A673 (cell line): ENCODE measurements around the gene HPCAL1. TPM values are rescaled to one million over a fixed set of nuclear protein-coding genes. Genes with fewer than 3 reads are reported as not detected.

Experiments
- BruUV-seq: library from RNA; stranded (reverse); fragments of 400-500 nt; replicated peaks from 2 replicates; lab custom pipeline; 2021; lab: Mats Ljungman, UMichigan
- CTCF ChIA-PET: fragments of 300-600 bp; sonication (Branson Sonifier 250); formaldehyde crosslinking; loops from one replicate; lab custom pipeline; 2022; ENCODE audit warnings: antibody characterized with exemption; lab: Charles Lee
- POLR2A ChIA-PET: fragments of 300-600 bp; sonication (Branson Sonifier 250); formaldehyde crosslinking; loops from one replicate; lab custom pipeline; 2022; ENCODE audit warnings: antibody characterized with exemption; ENCODE audit not compliant: low non-redundant PET; lab: Charles Lee
- DNase-seq: peaks from one replicate; pipeline ENCODE4 v3.0.0-alpha.2; 2015; ENCODE audit warnings: low spot score
- H3K27ac ChIP-seq: fragments of 200-600 bp; sonication (generic); 2 replicates; pipeline ENCODE4 v1.5.1; 2016; ENCODE audit warnings: mixed run types, low read depth, mild to moderate bottlenecking, mixed read lengths, antibody characterized with exemption, low read length; ENCODE audit not compliant: poor library complexity, severe bottlenecking
- H3K27me3 ChIP-seq: fragments of 200-600 bp; sonication (generic); replicated peaks from 2 replicates; pipeline ENCODE4 v1.6.1; 2017; ENCODE audit warnings: mixed run types, low read depth, mild to moderate bottlenecking, mixed read lengths, antibody characterized with exemption, low read length; ENCODE audit not compliant: insufficient read depth, poor library complexity
- H3K36me3 ChIP-seq: fragments of 200-600 bp; sonication (generic); 2 replicates; pipeline ENCODE4 v1.6.1; 2016; ENCODE audit warnings: mixed run types, mild to moderate bottlenecking, mixed read lengths, antibody characterized with exemption, low read length; ENCODE audit not compliant: insufficient read depth, poor library complexity, severe bottlenecking
- H3K4me1 ChIP-seq: fragments of 200-600 bp; sonication (generic); 2 replicates; pipeline ENCODE4 v1.6.1; 2017; ENCODE audit warnings: mixed run types, mild to moderate bottlenecking, mixed read lengths, antibody characterized with exemption, low read length; ENCODE audit not compliant: insufficient read depth, poor library complexity, severe bottlenecking
- H3K4me3 ChIP-seq: fragments of 200-600 bp; sonication (generic); 2 replicates; pipeline ENCODE4 v1.5.1; 2016; ENCODE audit warnings: low read depth, mixed run types, mild to moderate bottlenecking, mixed read lengths, low read length; ENCODE audit not compliant: poor library complexity, severe bottlenecking
- H3K9me3 ChIP-seq: fragments of 200-600 bp; sonication (generic); 2 replicates; pipeline ENCODE4 v1.6.1; 2016; ENCODE audit warnings: mixed run types, low read depth, mild to moderate bottlenecking, mixed read lengths, antibody characterized with exemption, low read length; ENCODE audit not compliant: poor library complexity, severe bottlenecking
- CTCF ChIP-seq: fragments of 300-800, 200-600 bp; sonication (generic); conservative IDR thresholded peaks from 2 replicates; pipeline ENCODE4 v1.5.1; 2017; ENCODE audit warnings: low read depth, mild to moderate bottlenecking, antibody characterized with exemption, low read length, moderate library complexity, mixed read lengths
- EZH2 ChIP-seq: fragments of 200-600 bp; sonication (generic); IDR thresholded peaks from 2 replicates; pipeline ENCODE4 v1.6.1; 2017; ENCODE audit warnings: borderline replicate concordance, low read depth, mild to moderate bottlenecking, mixed read lengths, antibody characterized with exemption, low read length; ENCODE audit not compliant: poor library complexity, severe bottlenecking
- intact Hi-C: fragments of 100-400 bp; cut with micrococcal nuclease; formaldehyde crosslinking; loops from one replicate; pipeline ENCODE4 v1.10.0; 2022; ENCODE audit not compliant: unreplicated experiment
- total RNA-seq: library from RNA; stranded (reverse); gene quantifications from 2 replicates; pipeline ENCODE4 v1.2.3, GENCODE V29; 2021

Gene HPCAL1
- total RNA-seq, 1 experiment from 2014 or later, result 9.7 TPM

GRCh38 chr2:10436583-10437110 lies 133.9 kb downstream of the HPCAL1 start:
- no TSS peak for BruUV-seq

GRCh38 chr2:10437806-10438205 lies 135.1 kb downstream of the HPCAL1 start:
- H3K4me3 ChIP-seq, result no peak overlapping the region
- H3K27ac ChIP-seq, result no peak overlapping the region
- intact Hi-C loops, result no loop called here
- DNase-seq, result no peak
- H3K4me1 ChIP-seq, result no peaks in the 10 kb centered on the region
- POLR2A ChIA-PET, result interaction anchor here (0.7 kb wide), 1 partner anchor 55 kb away, joined by 3 read pairs; no protein-coding TSS in a partner anchor
- H3K36me3 ChIP-seq, result peaks cover 41% of the 10 kb centered on the region
- CTCF ChIA-PET, result no interaction called here
- no peaks in the 10 kb centered on the region for H3K27me3 ChIP-seq
- TF ChIP-seq CTCF (no peak), EZH2 (no peak)
- no TSS peak for BruUV-seq
- H3K9me3 ChIP-seq, result no peaks in the 10 kb centered on the region

More at GRCh38 chr2:10436583-10437110, 133.9 kb downstream of the HPCAL1 start:
- ChIA-PET CTCF (no interaction called here), POLR2A (no interaction called here)
- no peaks in the 10 kb centered on the region for H3K4me1 ChIP-seq
- no peaks in the 10 kb centered on the region for H3K27me3 ChIP-seq
- no peak for DNase-seq
- peaks cover 29% of the 10 kb centered on the region for H3K36me3 ChIP-seq
- no peak for TF ChIP-seq CTCF
- TF ChIP-seq EZH2, result no peak
- intact Hi-C loops, result no loop called here
- H3K4me3 ChIP-seq, result no peak overlapping the region
- H3K27ac ChIP-seq, result no peak overlapping the region
- no peaks in the 10 kb centered on the region for H3K9me3 ChIP-seq

GRCh38 chr2:10438688-10439087 lies 136.0 kb downstream of the HPCAL1 start:
- ChIA-PET POLR2A (no interaction called here), CTCF (no interaction called here)
- BruUV-seq, result no TSS peak
- no peak for DNase-seq
- H3K9me3 ChIP-seq, result no peaks in the 10 kb centered on the region
- H3K27me3 ChIP-seq, result no peaks in the 10 kb centered on the region
- TF ChIP-seq EZH2, result no peak
- no peak for TF ChIP-seq CTCF
- H3K4me1 ChIP-seq, result no peaks in the 10 kb centered on the region
- H3K27ac ChIP-seq, result no peak overlapping the region
- peaks cover 49% of the 10 kb centered on the region for H3K36me3 ChIP-seq
- intact Hi-C loops, result no loop called here
- H3K4me3 ChIP-seq, result no peak overlapping the region
